ENCODE measurements around the gene FAM131A.
A peak's percentile ranks its signal among the peaks of the same experiment; 100 is the strongest.

FAM131A gene

GRCh38 chr3:184343200-184343876 is 5.9 kb downstream of the FAM131A start:
- no peak for DNase-seq

GRCh38 chr3:184344579-184345316 is 7.3 kb downstream of the FAM131A start:
- DNase-seq = no peak

- DNase-seq = no peak
Measured at GRCh38 chr3:184345317-184346144, 8.1 kb downstream of the FAM131A start.

GRCh38 chr3:184346480-184347190 is 9.2 kb downstream of the FAM131A start:
- DNase-seq = no peak

- no peak for DNase-seq
Measured at GRCh38 chr3:184347321-184348056, 10.1 kb downstream of the FAM131A start.

- DNase-seq = no peak
Measured at GRCh38 chr3:184348057-184348382, 10.6 kb downstream of the FAM131A start.

- DNase-seq = no peak
Measured at GRCh38 chr3:184349563-184350470, 12.4 kb downstream of the FAM131A start.

- no peak for DNase-seq
Measured at GRCh38 chr3:184350618-184351017, 13.2 kb downstream of the FAM131A start.

GRCh38 chr3:184351511-184352148 is 14.2 kb downstream of the FAM131A start:
- no peak for DNase-seq

- no peak for DNase-seq
Measured at GRCh38 chr3:184352149-184352785, 14.9 kb downstream of the FAM131A start.

- no peak for DNase-seq
Measured at GRCh38 chr3:184352897-184353545, 15.6 kb downstream of the FAM131A start.

GRCh38 chr3:184353546-184353941 is 16.1 kb downstream of the FAM131A start:
- DNase-seq = no peak

GRCh38 chr3:184354121-184354728 is 16.8 kb downstream of the FAM131A start:
- DNase-seq = peak; percentile 87

- DNase-seq = no peak
Measured at GRCh38 chr3:184354754-184355153, 17.4 kb downstream of the FAM131A start.

- no peak for DNase-seq
Measured at GRCh38 chr3:184355261-184356040, 18.1 kb downstream of the FAM131A start.

- DNase-seq = no peak
Measured at GRCh38 chr3:184357248-184358123, 20.1 kb downstream of the FAM131A start.

GRCh38 chr3:184358124-184358767 is 20.8 kb downstream of the FAM131A start:
- DNase-seq = no peak

All from activated CD8-positive, alpha-beta memory T cell treated with anti-CD3 and anti-CD28 coated beads for 24 hours (primary cell).